ENCODE results near the gene EIF5. TPM values are rescaled to one million over a fixed set of nuclear protein-coding genes. Genes with fewer than 3 reads are reported as not detected.

Gene EIF5
- total RNA-seq, 1 experiment from 2014 or later = 392 TPM

DNA sequence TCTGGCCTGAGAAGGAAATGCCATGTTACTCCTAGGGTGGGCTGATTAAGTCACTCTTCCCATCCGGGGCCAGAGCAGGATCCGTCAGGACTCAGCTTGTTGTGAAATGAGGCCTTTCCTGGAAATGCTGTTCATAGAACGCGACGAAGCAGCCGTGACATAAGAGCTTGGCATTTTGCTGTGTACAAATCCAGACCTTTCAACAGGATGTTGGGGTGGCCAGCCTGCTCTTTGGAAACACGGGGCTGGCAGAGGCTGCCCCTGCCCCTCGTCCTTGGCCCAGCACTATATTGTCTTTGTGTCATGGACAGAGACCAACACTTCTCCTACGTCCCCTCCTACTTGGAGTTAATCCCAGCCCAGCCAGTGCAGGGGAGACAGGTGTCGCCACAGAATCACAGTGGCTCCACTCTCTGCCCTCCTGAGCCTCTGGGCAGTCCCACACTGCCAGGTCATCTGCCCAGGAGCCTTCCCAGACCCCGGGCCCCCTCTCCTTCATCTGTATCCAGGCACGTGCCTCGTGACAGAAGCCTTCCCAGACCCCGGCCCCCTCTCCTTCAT, 18.6 kb upstream of the EIF5 start:
- no peaks in the 10 kb centered on the region for H3K27me3 Mint-ChIP-seq (ENCODE audit: insufficient read depth, unreplicated experiment)
- no peaks in the 10 kb centered on the region for H3K27me3 ChIP-seq (replicated peaks; ENCODE audit: control insufficient read depth, insufficient read depth, low read length)
- H3K4me1 Mint-ChIP-seq (ENCODE audit: low read depth, unreplicated experiment) = peaks cover 7% of the 10 kb centered on the region
- H3K9me3 Mint-ChIP-seq (ENCODE audit: unreplicated experiment) = no peaks in the 10 kb centered on the region
- no peaks in the 10 kb centered on the region for H3K36me3 ChIP-seq (ENCODE audit: control insufficient read depth, insufficient read depth, low read length)
- CTCF ChIA-PET = no interaction called here
- H3K4me1 ChIP-seq = no peaks in the 10 kb centered on the region
- POLR2A ChIA-PET = no interaction called here
- H3K4me3 Mint-ChIP-seq (ENCODE audit: unreplicated experiment) = no peak overlapping the region
- DNase-seq = no peak
- intact Hi-C loops (cut with micrococcal nuclease; ENCODE audit: unreplicated experiment) = no loop called here
- no peaks in the 10 kb centered on the region for H3K36me3 Mint-ChIP-seq (ENCODE audit: insufficient read depth, unreplicated experiment)
- no peaks in the 10 kb centered on the region for H3K9me3 ChIP-seq
- BruUV-seq (replicated peaks) = no TSS peak
- H3K27ac Mint-ChIP-seq (ENCODE audit: unreplicated experiment) = no peak overlapping the region
- H3K4me3 ChIP-seq (ENCODE audit: low read depth, low read length) = no peak overlapping the region
- TF ChIP-seq, protein P1, sequence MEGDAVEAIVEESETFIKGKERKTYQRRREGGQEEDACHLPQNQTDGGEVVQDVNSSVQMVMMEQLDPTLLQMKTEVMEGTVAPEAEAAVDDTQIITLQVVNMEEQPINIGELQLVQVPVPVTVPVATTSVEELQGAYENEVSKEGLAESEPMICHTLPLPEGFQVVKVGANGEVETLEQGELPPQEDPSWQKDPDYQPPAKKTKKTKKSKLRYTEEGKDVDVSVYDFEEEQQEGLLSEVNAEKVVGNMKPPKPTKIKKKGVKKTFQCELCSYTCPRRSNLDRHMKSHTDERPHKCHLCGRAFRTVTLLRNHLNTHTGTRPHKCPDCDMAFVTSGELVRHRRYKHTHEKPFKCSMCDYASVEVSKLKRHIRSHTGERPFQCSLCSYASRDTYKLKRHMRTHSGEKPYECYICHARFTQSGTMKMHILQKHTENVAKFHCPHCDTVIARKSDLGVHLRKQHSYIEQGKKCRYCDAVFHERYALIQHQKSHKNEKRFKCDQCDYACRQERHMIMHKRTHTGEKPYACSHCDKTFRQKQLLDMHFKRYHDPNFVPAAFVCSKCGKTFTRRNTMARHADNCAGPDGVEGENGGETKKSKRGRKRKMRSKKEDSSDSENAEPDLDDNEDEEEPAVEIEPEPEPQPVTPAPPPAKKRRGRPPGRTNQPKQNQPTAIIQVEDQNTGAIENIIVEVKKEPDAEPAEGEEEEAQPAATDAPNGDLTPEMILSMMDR (IDR thresholded peaks at IDR 0.05; ENCODE audit: insufficient read depth in 1 of 2, low read depth in 1 of 2, low read length in 1 of 2, severe bottlenecking in 1 of 2, unreplicated experiment in 1 of 2) = no peak

DNA sequence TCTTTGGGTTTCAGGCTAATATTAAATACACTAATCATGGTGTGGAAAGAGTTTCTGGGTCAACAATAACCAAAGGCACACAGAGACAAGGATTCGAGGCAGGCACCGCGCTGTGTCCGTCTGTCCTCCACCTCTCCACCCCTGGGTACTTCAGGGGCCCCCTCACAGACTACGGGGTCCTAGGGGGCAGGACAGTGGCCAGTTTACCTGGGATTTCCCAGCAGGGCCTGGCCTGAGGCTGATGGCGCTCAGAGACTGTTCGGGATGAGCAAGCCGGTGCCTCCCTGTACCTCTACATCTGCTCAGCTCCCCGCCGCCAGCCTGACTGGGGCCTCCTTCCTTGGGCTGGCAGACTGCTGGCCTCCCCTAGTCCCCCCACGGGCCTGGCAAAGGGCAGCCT, 18.1 kb upstream of the EIF5 start:
- Histone ChIP-seq H3K36me3 (ENCODE audit: control insufficient read depth, insufficient read depth, low read length) (no peaks in the 10 kb centered on the region), H3K9me3 (no peaks in the 10 kb centered on the region), H3K4me1 (no peaks in the 10 kb centered on the region), H3K27me3 (replicated peaks; ENCODE audit: control insufficient read depth, insufficient read depth, low read length) (no peaks in the 10 kb centered on the region), H3K4me3 (ENCODE audit: low read depth, low read length) (no peak overlapping the region)
- Mint-ChIP-seq H3K27ac (ENCODE audit: unreplicated experiment) (no peak overlapping the region), H3K36me3 (ENCODE audit: insufficient read depth, unreplicated experiment) (no peaks in the 10 kb centered on the region), H3K4me3 (ENCODE audit: unreplicated experiment) (no peak overlapping the region), H3K4me1 (ENCODE audit: low read depth, unreplicated experiment) (peaks cover 7% of the 10 kb centered on the region), H3K27me3 (ENCODE audit: insufficient read depth, unreplicated experiment) (no peaks in the 10 kb centered on the region), H3K9me3 (ENCODE audit: unreplicated experiment) (no peaks in the 10 kb centered on the region)
- no TSS peak for BruUV-seq (replicated peaks)
- intact Hi-C loops (cut with micrococcal nuclease; ENCODE audit: unreplicated experiment) = no loop called here
- CTCF ChIA-PET = no interaction called here
- no peak for DNase-seq
- TF ChIP-seq, protein P1 (IDR thresholded peaks at IDR 0.05; ENCODE audit: insufficient read depth in 1 of 2, low read depth in 1 of 2, low read length in 1 of 2, severe bottlenecking in 1 of 2, unreplicated experiment in 1 of 2) = no peak
- POLR2A ChIA-PET = no interaction called here

DNA sequence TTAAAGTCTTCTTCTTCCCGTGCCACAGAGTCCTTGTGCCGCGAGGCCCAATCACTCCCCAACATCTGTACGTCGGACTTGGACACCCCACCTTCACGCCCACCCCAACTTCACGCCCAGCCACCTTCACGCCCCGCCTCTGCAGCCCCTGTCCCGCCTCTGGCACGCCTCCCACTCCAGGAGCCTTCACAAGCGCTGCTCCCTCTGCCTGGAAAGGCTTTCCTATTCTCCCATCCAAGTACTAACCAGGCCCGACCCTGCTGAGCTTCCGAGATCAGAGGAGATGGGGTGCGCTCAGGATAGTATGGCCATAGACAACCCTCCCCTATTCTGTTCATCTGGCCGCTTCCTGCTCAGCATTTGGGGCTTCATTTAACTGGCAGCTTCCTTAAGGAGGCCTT, 17.3 kb upstream of the EIF5 start:
- no peak overlapping the region for H3K27ac Mint-ChIP-seq (ENCODE audit: unreplicated experiment)
- POLR2A ChIA-PET = no interaction called here
- TF ChIP-seq, protein P1 (IDR thresholded peaks at IDR 0.05; ENCODE audit: insufficient read depth in 1 of 2, low read depth in 1 of 2, low read length in 1 of 2, severe bottlenecking in 1 of 2, unreplicated experiment in 1 of 2) = no peak
- H3K27me3 Mint-ChIP-seq (ENCODE audit: insufficient read depth, unreplicated experiment) = no peaks in the 10 kb centered on the region
- peaks cover 7% of the 10 kb centered on the region for H3K4me1 Mint-ChIP-seq (ENCODE audit: low read depth, unreplicated experiment)
- CTCF ChIA-PET = no interaction called here
- no peaks in the 10 kb centered on the region for H3K36me3 Mint-ChIP-seq (ENCODE audit: insufficient read depth, unreplicated experiment)
- H3K4me1 ChIP-seq = no peaks in the 10 kb centered on the region
- intact Hi-C loops (cut with micrococcal nuclease; ENCODE audit: unreplicated experiment) = no loop called here
- no peaks in the 10 kb centered on the region for H3K9me3 Mint-ChIP-seq (ENCODE audit: unreplicated experiment)
- no peak for DNase-seq
- no peaks in the 10 kb centered on the region for H3K27me3 ChIP-seq (replicated peaks; ENCODE audit: control insufficient read depth, insufficient read depth, low read length)
- no peak overlapping the region for H3K4me3 ChIP-seq (ENCODE audit: low read depth, low read length)
- BruUV-seq (replicated peaks) = no TSS peak
- no peaks in the 10 kb centered on the region for H3K9me3 ChIP-seq
- no peaks in the 10 kb centered on the region for H3K36me3 ChIP-seq (ENCODE audit: control insufficient read depth, insufficient read depth, low read length)
- no peak overlapping the region for H3K4me3 Mint-ChIP-seq (ENCODE audit: unreplicated experiment)
